GM21390 (cell line): ENCODE data around the gene IL1RAPL2.
A peak's percentile ranks its signal among the peaks of the same experiment; 100 is the strongest.
"Not testable (repeated sequence)": the region's sequence is repeated elsewhere in the genome, so short reads cannot be mapped to it uniquely, and the experiment has no call there.

Experiments
- ATAC-seq: cut with Tn5 transposase; IDR thresholded peaks from one replicate; pipeline ENCODE4 v1.9.1; 2021; ENCODE audit not compliant: unreplicated experiment

The IL1RAPL2 gene

DNA sequence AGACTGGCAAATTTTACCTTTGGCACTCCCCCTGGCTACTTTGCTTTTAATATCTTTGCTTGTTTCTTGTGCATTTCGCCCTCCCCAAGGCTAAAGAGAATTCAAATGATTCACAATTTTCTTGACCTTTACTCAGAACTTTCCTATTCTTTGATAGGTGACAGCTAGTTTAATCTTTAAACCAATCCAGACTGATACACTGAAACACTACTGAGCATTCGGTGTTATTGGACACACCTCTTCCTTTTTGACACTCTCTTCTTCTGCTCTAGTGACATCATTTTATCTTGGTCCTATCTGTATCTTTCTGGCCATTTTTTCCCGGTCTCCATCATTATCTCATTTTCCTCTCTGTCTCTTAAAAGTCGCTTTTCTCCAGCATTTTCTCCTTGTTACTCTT lies 103.1 kb downstream of the IL1RAPL2 start:
- no peak for ATAC-seq

DNA sequence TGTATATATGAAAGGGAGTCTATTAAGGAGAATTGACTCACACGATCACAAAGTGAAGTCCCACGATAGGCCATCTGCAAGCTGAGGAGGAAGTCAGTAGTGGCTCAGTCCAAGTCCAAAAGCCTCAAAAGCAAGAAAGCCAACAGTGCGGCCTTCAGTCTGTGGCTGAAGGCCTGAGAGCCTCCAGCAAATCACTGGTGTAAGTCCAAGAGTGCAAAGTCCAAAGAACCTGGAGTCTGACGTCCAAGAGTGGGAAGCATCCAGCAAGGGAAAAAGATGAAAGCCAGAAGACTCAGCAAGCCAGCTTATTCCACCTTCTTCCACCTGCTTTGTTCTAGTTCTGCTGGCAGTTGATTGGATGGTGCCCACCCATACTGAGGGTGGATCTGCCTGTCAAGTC lies 104.1 kb downstream of the IL1RAPL2 start:
- ATAC-seq: no peak

DNA sequence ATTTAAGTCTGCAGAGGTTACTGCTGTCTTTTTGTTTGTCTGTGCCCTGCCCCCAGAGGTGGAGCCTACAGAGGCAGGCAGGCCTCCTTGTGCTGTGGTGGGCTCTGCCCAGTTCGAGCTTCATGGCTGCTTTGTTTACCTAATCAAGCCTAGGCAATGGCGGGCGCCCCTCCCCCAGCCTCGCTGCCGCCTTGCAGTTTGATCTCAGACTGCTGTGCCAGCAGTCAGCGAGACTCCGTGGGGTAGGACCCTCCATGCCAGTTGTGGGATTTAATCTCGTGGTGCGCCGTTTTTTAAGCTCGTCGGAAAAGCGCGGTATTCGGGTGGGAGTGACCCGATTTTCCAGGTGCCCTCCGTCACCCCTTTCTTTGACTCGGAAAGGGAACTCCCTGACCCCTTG lies 111.5 kb downstream of the IL1RAPL2 start:
- not testable (repeated sequence) for ATAC-seq

DNA sequence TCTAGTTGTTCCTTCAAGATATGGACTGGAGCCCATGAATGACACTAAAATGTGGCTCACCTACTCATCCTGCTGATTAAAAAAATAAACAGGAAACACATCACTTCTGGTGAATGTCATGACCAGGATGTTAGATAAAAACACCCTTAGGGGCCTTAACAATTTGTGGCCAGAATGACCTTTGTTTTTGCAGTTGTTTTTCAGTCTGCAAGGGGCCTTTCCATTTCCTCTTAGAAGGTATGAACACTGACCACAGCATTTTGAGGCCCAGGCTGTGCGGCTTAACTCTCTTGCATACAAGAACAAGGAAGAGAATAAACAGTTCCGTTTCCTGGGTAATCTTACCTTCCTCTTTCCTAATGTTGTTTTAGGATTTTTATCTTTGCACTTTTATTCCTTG lies 113.2 kb downstream of the IL1RAPL2 start:
- no peak for ATAC-seq

DNA sequence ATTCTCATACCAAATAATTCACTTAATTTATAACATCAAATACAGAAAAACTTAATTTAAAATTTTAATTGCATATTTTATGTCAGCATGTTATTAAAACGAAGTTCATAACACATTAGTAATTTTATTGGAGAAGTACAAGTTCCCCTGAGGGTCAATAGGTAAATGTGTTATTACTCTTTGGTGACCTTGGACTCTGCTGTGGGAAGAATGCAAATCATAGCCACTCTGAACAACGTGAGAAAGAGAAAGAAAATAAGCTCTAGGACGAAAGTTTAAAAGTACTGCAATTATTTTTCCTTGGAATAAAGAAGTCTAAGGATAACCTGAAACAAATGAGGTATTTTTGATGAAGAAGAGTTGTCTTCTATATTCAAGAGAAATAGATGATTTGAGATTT lies 115.2 kb downstream of the IL1RAPL2 start:
- no peak for ATAC-seq

DNA sequence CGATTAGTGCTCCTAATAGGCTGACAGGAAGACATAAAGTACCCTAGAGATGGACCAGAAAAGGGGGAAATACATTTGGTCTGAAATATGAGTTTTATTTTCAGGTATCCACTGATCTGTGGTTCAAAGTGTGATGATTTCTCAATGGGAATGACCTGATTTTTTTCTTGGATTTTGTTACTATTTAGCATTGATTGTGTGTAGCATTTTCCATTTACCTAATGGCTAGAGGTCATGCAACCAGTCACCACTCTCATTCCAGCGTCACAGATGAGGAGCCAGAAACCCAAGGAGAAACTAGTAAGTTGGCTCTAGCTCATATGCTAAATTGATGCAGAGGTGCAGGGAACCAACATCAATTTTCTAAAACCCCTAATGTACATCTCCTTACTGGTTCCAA lies 118.1 kb downstream of the IL1RAPL2 start:
- ATAC-seq: no peak

DNA sequence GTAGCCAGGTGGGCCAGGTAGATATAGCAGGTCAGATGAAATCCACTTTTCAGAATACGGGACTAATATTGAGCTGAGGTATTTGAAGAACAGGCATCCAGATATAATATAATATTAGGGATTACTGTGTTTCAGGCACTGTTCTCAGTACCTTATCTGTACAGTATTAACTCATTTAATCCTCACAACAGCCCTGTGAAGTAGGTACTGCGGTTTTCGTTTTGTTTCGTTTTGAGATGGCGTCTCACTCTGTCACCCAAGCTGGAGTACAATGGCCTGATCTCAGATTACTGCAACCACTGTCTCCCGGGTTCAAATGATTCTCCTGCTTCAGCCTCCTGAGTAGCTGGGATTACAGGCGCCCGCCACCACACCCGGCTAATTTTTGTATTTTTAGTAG lies 129.6 kb downstream of the IL1RAPL2 start:
- ATAC-seq: peak; percentile 75

DNA sequence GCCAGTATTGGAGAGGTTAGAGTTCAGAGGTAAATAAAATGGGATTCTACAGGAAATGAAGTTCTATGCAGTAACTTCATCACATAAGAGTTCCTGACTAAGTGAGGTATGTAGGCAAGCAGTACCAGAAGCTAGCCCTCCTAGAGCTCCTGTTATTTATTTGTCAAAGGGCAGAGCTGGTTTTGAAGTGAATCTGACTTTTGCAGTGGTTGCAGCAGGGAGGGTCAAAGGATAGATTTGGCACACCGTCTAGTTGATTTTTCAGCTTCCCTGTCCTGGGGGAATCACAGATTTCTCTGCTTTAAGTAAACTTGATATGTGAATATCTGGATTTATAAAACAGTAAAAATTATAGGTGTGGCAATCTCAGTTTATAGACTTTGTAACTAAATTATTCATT lies 130.7 kb downstream of the IL1RAPL2 start:
- ATAC-seq: no peak

DNA sequence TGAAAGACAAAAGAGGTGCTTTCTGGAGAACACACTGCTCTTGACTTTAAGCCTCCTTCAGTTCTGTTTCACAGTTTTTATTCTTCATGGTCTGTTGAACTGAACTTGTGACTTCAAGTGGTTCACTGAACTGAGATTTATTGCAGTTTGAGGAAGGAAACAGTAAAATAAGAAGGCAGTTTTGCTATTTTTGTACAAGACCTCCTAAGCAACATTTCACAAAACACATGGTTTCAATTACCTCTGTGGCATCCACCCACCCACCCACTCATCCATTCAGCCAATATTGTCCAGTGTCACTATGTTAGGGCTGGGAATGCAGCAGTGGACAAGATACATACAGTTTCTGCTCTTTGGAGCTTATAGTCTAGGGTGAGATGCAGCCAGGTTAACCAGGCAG lies 131.3 kb downstream of the IL1RAPL2 start:
- ATAC-seq: no peak

DNA sequence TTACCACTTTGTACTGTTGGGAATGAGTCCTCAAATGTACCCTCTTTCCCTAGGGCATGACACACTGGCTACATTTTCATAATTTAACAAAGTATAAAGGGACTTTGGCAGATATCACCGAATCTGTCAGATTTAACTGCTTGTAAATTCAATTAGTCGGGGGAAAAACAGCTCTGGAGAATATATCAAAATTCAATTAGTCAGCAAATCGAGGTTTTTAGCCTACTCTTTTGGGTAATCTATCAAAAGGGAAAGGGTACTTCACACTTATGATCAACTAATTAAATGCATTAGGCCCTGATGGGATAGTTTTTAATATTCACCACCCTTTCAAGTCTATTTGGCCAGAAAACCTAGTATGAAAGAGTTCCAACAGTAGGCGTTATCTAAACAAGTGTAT lies 141.0 kb downstream of the IL1RAPL2 start:
- no peak for ATAC-seq

DNA sequence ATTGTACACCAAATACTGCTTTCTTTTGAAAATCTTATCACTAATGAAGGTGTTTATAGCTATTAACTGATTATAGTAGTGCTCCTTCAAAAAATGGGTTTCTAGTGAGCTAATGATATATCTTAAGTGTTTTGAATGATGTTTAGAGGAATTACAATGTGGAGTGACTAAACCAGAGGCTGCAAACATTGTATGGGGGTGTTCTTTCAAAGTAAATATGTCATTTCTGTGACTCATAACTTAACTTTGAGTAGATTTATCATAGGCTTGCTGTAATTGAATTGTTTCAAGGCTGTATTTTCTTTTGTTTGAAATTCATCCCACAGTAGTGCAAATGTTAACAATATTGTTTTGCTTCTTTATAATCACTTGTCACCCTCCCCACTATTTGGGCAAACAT lies 141.6 kb downstream of the IL1RAPL2 start:
- ATAC-seq: no peak

DNA sequence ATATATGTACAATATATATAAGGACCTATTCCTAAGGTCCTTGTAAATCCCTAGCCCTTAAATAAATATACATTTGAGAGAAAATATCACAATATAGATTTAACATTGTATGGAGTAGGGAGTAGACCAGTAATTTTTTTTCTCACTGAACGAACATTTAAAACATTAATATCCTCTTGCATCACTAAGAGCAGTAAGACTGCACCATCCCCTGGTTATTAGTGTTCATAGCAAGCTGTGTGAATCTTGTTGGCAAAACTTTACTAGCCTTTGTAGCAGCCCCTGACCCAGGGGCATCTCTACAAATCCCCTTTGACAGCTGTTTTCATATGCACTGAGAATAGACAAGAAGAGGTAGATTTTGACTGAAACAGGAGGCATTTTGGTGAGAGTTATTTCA lies 146.5 kb downstream of the IL1RAPL2 start:
- no peak for ATAC-seq

DNA sequence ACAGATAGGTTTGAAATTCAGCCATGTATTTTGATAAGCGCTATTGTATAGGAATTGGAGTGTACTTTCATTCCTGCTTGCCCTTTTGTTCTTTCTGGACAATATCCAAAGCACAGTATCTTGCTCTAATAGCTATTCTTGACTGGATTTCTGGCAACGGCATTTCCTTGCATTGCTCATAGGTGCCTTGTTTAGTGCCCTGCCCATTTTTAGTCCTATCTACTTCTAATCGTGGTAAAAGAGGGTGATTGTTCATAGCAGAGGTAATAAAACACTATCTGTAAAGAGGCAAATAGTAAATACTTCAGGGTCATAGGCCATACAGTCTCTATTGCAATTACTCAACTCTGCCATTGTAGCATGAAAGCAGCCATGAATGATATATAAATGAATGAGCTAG lies 155.9 kb downstream of the IL1RAPL2 start:
- no peak for ATAC-seq

DNA sequence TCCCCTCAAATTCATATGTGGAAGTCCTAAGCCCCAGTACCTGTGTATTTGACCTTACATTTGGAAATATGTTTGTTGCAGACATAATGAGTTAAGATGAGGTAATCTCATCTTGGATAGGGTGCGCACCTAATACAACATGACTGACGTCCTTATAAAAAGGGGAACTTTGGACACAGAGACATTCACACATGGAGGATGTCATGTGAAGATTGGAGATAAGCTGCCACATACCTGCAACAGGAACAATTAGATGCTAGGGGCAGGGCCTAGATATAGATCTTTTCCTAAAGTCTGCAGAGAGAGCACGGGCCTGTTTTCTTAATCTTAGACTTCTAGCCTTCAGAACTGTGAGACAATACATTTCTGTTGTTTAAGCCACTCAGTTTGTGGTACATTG lies 162.5 kb downstream of the IL1RAPL2 start:
- no peak for ATAC-seq

DNA sequence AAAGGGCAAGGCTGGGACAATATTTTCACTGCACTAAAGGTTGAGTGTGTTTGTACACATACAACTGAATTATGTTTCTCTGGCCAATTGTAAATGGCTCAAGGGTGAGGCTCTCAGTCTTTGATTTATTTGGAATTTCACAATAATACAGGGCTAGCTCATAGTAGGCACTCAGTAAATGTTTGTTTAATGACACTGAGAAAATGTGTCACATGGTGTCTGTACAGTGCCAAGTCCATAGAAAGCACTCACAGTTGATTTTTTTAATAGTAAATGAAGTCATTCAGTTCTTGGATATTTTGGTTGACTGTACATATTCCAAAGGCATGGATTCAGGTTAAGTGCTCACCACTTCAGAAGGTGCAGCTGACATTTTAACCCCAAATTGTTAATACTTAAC lies 176.4 kb downstream of the IL1RAPL2 start:
- no peak for ATAC-seq

DNA sequence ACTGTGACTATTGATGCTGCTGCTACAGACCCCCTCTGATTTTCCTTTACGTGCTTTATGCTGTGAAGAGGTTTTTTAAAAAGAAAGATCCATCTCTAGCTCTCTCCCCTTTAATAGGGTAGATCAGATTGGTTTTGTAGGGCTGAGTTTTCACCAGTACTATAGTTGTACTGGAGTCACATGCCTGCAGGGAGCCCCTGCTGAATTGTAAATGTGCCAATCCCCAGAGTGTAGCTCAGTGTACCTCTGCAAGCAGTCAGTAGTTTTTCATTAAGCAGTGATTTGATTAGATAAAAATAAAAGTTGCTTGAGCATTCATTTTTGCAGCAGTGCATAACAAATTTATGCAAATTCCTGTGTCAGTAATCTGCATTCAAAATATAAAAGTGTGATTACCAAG lies 179.2 kb downstream of the IL1RAPL2 start:
- ATAC-seq: no peak

DNA sequence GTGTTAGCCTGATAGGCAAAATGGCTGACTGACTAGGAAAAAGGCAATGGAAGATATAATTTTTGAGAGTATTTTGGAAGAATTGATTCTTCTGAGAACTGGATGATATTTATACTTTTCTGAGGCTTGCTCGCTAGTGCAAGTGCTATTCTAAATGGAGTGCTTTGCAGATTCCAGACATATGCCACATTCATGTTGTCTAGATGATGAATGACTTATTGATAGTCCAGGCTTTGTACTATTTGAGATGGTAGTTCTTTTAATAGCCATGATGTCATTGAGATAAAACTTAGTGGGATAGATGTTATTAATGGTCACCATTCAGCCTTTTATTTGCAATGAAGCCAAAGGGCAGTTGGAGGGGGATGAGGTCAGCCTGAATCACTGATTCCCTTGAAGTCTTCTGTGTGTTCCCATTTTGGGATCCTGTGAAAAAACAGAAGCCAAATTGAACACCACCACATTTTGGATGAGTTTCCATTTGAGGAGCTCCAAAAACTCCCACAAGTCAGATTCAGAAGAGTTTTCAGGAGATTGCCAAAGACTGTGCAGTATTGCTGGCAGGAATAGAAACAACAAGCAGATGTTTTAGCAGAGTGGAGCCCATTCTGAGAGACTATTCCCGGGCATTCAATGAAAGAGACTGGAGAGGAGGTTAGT lies 184.1 kb downstream of the IL1RAPL2 start:
- no peak for ATAC-seq

DNA sequence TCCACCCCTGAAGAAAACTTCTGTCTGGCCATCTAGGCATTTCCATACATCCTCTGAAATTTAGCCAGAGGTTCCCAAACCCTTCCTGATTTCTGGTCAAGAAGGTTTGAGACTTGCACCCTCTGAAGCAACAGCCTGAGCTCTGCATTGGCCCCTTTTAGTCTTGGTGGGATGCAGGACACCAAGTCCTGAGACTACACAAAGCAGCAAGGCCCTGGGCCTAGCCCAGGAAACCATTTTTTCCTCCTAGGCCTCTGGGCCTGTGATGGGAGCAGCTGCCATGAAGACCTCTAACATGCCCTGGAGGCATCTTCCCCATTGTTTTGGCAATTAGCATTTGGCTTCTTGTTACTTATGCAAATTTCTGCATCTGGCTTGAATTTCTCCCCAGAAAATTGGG lies 196.6 kb downstream of the IL1RAPL2 start:
- no peak for ATAC-seq

DNA sequence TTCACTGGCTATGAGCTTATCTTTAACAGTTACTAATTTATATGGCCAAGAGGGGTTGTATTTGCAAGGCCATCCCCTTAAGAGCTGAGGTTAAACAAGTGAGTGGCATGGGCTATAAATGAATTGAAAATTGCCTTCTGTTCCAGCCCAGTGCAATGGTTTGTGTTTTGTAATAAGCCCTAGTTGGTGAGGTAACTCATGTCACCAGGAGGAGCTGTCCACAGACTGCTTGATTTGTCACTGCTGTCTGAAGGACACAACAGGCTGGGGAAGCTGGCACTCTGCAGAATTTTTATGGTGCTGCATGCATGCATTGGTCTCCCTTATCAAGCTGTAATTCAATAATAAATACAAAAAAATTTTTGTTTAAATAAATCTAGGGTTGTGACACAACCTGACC lies 223.8 kb downstream of the IL1RAPL2 start:
- ATAC-seq: no peak

DNA sequence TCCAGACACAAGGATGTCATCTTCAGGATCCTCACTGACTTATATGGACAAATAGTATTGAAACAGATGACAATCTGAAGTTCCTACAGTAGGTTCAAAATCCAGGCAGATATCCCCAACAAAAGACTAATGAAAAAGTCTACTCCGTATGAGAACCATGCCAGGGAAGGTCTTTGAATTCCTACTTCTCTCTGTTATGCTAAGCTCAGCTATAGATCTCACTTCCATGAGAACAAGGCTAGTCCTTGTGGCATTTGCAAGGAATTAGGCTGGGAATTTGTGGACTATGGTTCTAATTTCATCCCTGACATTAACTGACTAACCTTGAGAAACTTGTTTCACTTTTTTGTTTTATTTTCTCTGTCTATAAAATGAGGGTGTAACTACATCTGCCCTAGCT lies 229.8 kb downstream of the IL1RAPL2 start:
- no peak for ATAC-seq

DNA sequence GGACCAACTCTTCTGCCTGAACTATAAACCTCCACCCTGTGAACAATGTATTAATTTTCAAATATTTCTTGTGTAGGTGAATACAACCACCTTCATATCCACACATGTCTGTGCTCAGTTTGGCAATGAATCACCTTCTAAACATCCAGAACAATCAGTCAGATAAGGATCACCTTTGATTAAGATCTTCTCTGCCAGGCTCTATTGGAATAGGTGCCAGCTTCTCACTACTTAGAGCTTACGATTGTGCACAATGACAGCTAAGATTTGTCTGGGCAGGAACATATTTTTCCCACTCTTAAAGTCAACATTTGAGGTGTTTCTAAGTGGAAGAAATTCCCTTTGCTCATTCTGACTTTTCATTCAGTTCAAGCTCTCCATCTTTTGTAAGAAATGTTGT lies 237.2 kb downstream of the IL1RAPL2 start:
- no peak for ATAC-seq

DNA sequence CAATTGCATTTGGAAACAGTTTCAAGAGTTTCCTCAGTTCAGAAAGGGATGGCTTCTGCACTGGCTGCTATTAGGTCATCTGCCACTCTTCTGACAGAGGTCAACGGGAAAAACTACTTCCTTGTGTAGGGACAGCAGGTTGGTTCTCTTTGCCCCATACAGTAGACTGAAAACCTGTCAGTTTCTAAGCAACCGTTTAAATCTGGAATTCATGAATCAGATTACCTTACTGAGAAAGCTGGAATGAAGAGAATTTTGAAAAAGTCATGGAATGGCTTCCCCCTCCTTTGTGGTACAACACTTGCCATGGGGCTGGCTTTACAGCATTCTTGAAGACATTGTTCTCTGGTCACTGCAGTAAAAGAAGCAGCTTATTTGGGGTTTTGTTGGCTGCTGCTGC lies 240.3 kb downstream of the IL1RAPL2 start:
- no peak for ATAC-seq

DNA sequence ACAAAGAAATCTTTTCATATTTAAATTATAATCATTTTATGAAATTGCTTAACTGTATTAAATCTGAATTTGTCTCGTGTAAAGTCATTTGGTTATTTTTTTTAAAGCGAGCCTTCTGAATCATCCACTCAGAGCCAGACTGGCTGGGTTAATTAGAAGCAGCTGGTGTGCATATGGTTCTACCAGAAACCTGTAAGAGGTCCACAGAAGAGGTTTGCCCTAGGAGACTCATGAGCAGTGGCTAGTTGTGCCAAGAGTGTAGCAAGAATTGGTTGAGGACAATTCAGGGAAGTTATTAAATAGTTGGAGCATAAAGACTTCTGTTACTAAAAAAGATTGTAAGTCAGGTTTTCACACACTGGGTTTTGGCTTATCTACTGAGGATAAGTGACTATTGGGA lies 267.4 kb downstream of the IL1RAPL2 start:
- no peak for ATAC-seq

DNA sequence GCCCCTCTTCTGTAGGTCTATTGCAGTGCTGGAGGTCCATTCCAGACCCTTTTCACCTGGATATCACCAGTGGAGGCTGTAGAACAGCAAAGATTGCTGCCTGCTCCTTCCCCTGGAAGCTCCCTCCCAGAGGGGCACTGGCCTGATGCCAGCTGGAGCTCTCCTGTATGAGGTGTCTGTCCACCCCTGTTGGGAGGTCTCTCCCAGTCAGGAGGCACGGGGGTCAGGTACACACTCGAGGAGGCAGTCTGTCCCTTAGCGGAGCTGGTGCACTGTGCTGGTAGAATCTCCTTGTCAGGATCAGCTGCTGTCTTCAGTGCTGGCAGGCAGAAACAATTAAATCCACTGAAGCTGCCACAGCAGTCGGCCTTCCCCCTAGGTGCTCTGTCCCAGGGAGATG lies 276.6 kb downstream of the IL1RAPL2 start:
- ATAC-seq: no peak
